ENCODE measurements around the gene TRAPPC4.
"Not testable (repeated sequence)": the region's sequence is repeated elsewhere in the genome, so short reads cannot be mapped to it uniquely, and the experiment has no call there.

TRAPPC4 gene, protein sequence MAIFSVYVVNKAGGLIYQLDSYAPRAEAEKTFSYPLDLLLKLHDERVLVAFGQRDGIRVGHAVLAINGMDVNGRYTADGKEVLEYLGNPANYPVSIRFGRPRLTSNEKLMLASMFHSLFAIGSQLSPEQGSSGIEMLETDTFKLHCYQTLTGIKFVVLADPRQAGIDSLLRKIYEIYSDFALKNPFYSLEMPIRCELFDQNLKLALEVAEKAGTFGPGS

DNA sequence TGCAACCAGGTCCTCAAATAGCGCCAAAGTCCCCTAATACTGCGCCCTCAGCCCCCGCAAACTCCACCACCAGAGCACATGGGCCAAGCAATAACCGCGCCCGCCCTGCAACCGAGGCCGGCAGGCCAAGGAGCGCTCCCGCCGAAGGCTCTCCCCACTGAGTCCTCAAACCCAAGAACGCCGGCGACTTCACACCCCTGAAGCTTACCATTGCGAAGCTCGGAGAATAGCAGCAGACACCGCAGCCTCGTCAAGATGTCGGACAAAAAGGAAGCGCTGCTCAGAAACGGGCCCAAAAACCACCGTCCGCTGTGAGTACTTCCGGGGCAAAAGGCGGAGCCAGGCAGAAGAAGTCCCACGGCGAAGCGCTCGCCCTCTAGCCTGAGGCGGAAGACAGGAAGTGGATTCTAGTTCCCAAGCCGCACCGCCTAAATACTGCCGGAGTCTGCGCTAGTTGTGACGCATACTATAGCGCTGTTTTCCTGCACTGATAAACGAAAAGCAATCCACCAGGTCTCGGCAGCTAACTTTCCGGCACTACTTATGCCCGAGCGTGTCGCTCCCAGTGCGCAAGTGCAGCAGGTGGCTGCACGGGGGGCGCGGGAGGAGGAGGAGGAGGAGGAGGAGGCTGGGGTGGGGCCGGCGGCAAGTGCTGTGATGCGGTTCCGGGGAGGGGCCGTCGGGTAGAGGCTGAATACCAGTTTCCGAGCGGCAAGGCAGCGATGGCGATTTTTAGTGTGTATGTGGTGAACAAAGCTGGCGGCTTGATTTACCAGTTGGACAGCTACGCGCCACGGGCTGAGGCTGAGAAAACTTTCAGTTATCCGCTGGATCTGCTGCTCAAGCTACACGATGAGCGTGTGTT is at the start of gene TRAPPC4, which contains the start of gene RPS25:
Gene TRAPPC4, plus strand, starts transcription at position 693 of the 865 bp plus-strand sequence. Its CDS starts 30 bp downstream, at position 723.
Gene RPS25, minus strand, starts transcription at position 270 of the 865 bp plus-strand sequence. Its CDS starts 59 bp downstream, at position 211.
- H3K4me1 ChIP-seq (ENCODE audit: insufficient read depth, low read length) = peaks cover 36% of the 10 kb centered on the region
- ATAC-seq (ENCODE audit: insufficient read depth, low read depth) (peak; percentile 89), DNase-seq (peak; percentile 97)
- H3K9ac ChIP-seq (ENCODE audit: low read depth, low read length) = peak within 1 kb of the TSS; percentile 86
- peaks cover 20% of the 10 kb centered on the region for H4K20me1 ChIP-seq (ENCODE audit: insufficient read depth, low read length)
- no peaks in the 10 kb centered on the region for H3K27me3 ChIP-seq (ENCODE audit: insufficient read depth, low read length, poor library complexity)
- H3K4me3 ChIP-seq (ENCODE audit: low read depth in 1 of 2, low read length in 2 of 2) = peak within 1 kb of the TSS; percentile 94 to 97
- peaks cover 75% of the 10 kb centered on the region for H3K36me3 ChIP-seq (ENCODE audit: insufficient read depth, low read length)
- H3K79me2 ChIP-seq (ENCODE audit: insufficient read depth, low read length) = peaks cover 68% of the 10 kb centered on the region
- H3K27ac ChIP-seq (ENCODE audit: low read length) = peak within 1 kb of the TSS; percentile 94
- peak within 1 kb of the TSS; percentile 86 for H3K4me2 ChIP-seq (ENCODE audit: insufficient read depth, low read length)
- TF ChIP-seq, protein P1, sequence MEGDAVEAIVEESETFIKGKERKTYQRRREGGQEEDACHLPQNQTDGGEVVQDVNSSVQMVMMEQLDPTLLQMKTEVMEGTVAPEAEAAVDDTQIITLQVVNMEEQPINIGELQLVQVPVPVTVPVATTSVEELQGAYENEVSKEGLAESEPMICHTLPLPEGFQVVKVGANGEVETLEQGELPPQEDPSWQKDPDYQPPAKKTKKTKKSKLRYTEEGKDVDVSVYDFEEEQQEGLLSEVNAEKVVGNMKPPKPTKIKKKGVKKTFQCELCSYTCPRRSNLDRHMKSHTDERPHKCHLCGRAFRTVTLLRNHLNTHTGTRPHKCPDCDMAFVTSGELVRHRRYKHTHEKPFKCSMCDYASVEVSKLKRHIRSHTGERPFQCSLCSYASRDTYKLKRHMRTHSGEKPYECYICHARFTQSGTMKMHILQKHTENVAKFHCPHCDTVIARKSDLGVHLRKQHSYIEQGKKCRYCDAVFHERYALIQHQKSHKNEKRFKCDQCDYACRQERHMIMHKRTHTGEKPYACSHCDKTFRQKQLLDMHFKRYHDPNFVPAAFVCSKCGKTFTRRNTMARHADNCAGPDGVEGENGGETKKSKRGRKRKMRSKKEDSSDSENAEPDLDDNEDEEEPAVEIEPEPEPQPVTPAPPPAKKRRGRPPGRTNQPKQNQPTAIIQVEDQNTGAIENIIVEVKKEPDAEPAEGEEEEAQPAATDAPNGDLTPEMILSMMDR (IDR thresholded peaks at IDR 0.05; ENCODE audit: borderline replicate concordance, extremely low read depth, low read length, poor library complexity, severe bottlenecking) = no peak
- TF ChIP-seq EZH2 (IDR thresholded peaks at IDR 0.05; ENCODE audit: borderline replicate concordance, low read depth, low read length, severe bottlenecking) = no peak
- H2AFZ ChIP-seq (ENCODE audit: low read depth, low read length) = peak within 1 kb of the TSS; percentile 86
- H3K9me3 ChIP-seq (ENCODE audit: insufficient read depth, low read length, severe bottlenecking) = no peaks in the 10 kb centered on the region

DNA sequence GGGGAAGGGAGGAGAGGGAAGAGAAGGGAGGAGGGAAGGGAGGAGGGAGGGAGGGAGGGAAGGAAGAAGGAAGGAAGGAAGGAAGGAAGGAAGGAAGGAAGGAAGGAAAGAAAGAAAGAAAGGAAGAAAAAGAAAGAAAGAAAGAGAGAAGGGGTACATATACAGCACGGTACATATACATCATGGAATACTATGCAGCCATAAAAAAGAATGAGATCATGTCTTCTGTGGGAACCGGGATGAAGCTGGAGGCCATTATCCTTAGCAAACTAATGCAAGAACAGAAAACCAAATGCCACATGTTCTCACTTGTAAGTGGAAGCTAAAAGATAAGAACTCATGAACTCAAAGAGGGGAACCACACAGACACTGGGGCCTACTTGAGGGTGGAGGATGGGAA is 49.1 kb upstream of the TRAPPC4 start:
- H2AFZ ChIP-seq (ENCODE audit: low read depth, low read length); ATAC-seq (ENCODE audit: insufficient read depth, low read depth); H3K4me1 ChIP-seq (ENCODE audit: insufficient read depth, low read length); DNase-seq; H3K79me2 ChIP-seq (ENCODE audit: insufficient read depth, low read length); H3K27ac ChIP-seq (ENCODE audit: low read length); H4K20me1 ChIP-seq (ENCODE audit: insufficient read depth, low read length); H3K4me3 ChIP-seq (ENCODE audit: low read depth in 1 of 2, low read length in 2 of 2); H3K36me3 ChIP-seq (ENCODE audit: insufficient read depth, low read length); H3K9me3 ChIP-seq (ENCODE audit: insufficient read depth, low read length, severe bottlenecking); H3K9ac ChIP-seq (ENCODE audit: low read depth, low read length); H3K4me2 ChIP-seq (ENCODE audit: insufficient read depth, low read length); H3K27me3 ChIP-seq (ENCODE audit: insufficient read depth, low read length, poor library complexity): not testable (repeated sequence)

DNA sequence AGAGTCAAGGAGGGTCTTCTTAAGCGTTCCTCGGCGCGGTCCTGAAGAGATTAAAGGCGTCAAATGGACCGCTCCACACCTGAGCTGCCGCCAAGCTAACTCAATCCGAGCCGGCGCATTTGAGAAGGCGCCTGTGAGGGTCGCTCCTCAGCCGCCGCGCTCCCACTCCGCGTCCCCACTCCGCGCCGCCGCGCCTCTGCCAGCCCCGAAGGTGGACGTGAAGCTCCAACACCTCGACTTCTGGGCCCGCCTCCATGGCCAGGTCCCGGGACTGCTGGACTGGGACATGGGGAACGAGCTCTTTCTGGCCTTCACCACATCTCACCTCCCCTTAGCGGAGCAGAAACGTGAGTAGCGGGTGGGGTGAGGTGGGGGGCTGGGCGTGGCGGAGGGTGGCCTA is 46.9 kb upstream of the TRAPPC4 start, which contains the start of gene FOXR1:
Gene FOXR1, plus strand, starts transcription at position 116 of the 400 bp plus-strand sequence. Its CDS starts 171 bp downstream, at position 287.
- no peaks in the 10 kb centered on the region for H3K79me2 ChIP-seq (ENCODE audit: insufficient read depth, low read length)
- H3K27ac ChIP-seq (ENCODE audit: low read length) = no peak within 1 kb of the TSS
- H3K4me3 ChIP-seq (ENCODE audit: low read depth in 1 of 2, low read length in 2 of 2) = no peak within 1 kb of the TSS
- no peaks in the 10 kb centered on the region for H3K9me3 ChIP-seq (ENCODE audit: insufficient read depth, low read length, severe bottlenecking)
- ATAC-seq (ENCODE audit: insufficient read depth, low read depth) (no peak), DNase-seq (no peak)
- no peaks in the 10 kb centered on the region for H3K27me3 ChIP-seq (ENCODE audit: insufficient read depth, low read length, poor library complexity)
- H4K20me1 ChIP-seq (ENCODE audit: insufficient read depth, low read length) = no peaks in the 10 kb centered on the region
- H3K4me1 ChIP-seq (ENCODE audit: insufficient read depth, low read length) = no peaks in the 10 kb centered on the region
- TF ChIP-seq, protein P1 (IDR thresholded peaks at IDR 0.05; ENCODE audit: borderline replicate concordance, extremely low read depth, low read length, poor library complexity, severe bottlenecking) = no peak
- TF ChIP-seq EZH2 (IDR thresholded peaks at IDR 0.05; ENCODE audit: borderline replicate concordance, low read depth, low read length, severe bottlenecking) = no peak
- H3K9ac ChIP-seq (ENCODE audit: low read depth, low read length) = no peak within 1 kb of the TSS
- H2AFZ ChIP-seq (ENCODE audit: low read depth, low read length) = no peak within 1 kb of the TSS
- no peaks in the 10 kb centered on the region for H3K36me3 ChIP-seq (ENCODE audit: insufficient read depth, low read length)
- H3K4me2 ChIP-seq (ENCODE audit: insufficient read depth, low read length) = no peak within 1 kb of the TSS

DNA sequence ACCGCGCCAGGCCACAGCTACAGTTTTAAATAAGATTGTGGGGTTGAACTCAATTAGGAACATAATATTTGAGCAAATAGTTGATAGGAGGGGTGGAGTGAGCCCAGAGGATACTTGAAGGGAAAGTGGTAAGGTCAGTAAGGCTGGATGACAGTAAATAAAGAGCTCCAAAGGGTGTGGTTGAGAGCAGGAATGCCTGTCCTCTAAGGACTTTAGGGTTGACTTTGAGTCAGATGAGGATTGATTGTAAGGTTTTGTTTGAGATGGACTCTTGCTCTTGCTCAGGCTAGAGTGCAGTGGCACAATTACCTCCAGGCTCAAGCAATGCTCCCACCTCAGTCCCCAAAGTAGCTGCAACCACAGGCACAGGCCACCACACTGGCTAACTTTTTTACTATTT is 44.6 kb upstream of the TRAPPC4 start:
- Histone ChIP-seq H3K9ac (ENCODE audit: low read depth, low read length) (no peak overlapping the region), H3K9me3 (ENCODE audit: insufficient read depth, low read length, severe bottlenecking) (no peaks in the 10 kb centered on the region), H2AFZ (ENCODE audit: low read depth, low read length) (no peak overlapping the region), H3K79me2 (ENCODE audit: insufficient read depth, low read length) (no peaks in the 10 kb centered on the region), H3K4me2 (ENCODE audit: insufficient read depth, low read length) (no peak overlapping the region), H3K4me1 (ENCODE audit: insufficient read depth, low read length) (no peaks in the 10 kb centered on the region), H4K20me1 (ENCODE audit: insufficient read depth, low read length) (no peaks in the 10 kb centered on the region), H3K36me3 (ENCODE audit: insufficient read depth, low read length) (no peaks in the 10 kb centered on the region), H3K27me3 (ENCODE audit: insufficient read depth, low read length, poor library complexity) (no peaks in the 10 kb centered on the region), H3K27ac (ENCODE audit: low read length) (no peak overlapping the region), H3K4me3 (ENCODE audit: low read depth in 1 of 2, low read length in 2 of 2) (no peak overlapping the region)
- DNase-seq = no peak
- ATAC-seq (ENCODE audit: insufficient read depth, low read depth) = no peak
- TF ChIP-seq EZH2 (IDR thresholded peaks at IDR 0.05; ENCODE audit: borderline replicate concordance, low read depth, low read length, severe bottlenecking) = no peak
- TF ChIP-seq, protein P1 (IDR thresholded peaks at IDR 0.05; ENCODE audit: borderline replicate concordance, extremely low read depth, low read length, poor library complexity, severe bottlenecking) = no peak

All from DND-41 (cell line).